ENCODE results near the gene PRPF19. TPM values are rescaled to one million over a fixed set of nuclear protein-coding genes. Genes with fewer than 3 reads are reported as not detected.

Gene PRPF19
- polyA plus RNA-seq, 1 of the 3 experiments (the other 2 are of a cell fraction), result 58.9 TPM

- peaks cover 6 to 19% of the 10 kb centered on the region in 2 experiments for H3K36me3 ChIP-seq (replicated peaks in 1 of 2; ENCODE audit: control insufficient read depth in 1 of 2, insufficient read depth in 2 of 2, low read length in 1 of 2)
- CTCF ChIA-PET, result interaction anchor here (0.6 to 3.9 kb wide), 7 partner anchors 10 to 271 kb away, joined by 3 to 38 read pairs (median 6); no protein-coding TSS in a partner anchor
- POLR2A ChIA-PET, result no interaction called here
- no peaks in the 10 kb centered on the region for H3K9me2 ChIP-seq
- no peak overlapping the region for H3K27ac ChIP-seq (ENCODE audit: low read depth in 2 of 2, low read length in 1 of 2)
- H3K27me3 ChIP-seq (ENCODE audit: insufficient read depth), result no peaks in the 10 kb centered on the region; the same call in 1 of the 2 replicates
- WGBS (ENCODE audit: low lambda C conversion rate), result 92% methylated on average over 2 of the region's 3 CpGs
- H3K9me3 ChIP-seq, result no peaks in the 10 kb centered on the region
- TF ChIP-seq EP300 (IDR thresholded peaks at IDR 0.05; ENCODE audit: borderline replicate concordance in 1 of 2, low read depth in 1 of 2, low read length in 1 of 2), result no peak
- TF ChIP-seq MXI1 (IDR thresholded peaks at IDR 0.05; ENCODE audit: low read depth, low read length), result no peak
- no peaks in the 10 kb centered on the region; the same call in 1 of the 2 replicates for H4K20me1 ChIP-seq (ENCODE audit: insufficient read depth)
- H3K79me2 ChIP-seq (ENCODE audit: insufficient read depth), result peaks cover 44% of the 10 kb centered on the region
- H3K4me1 ChIP-seq (ENCODE audit: control insufficient read depth in 1 of 2, insufficient read depth in 2 of 2, low read depth in 1 of 2, low read length in 1 of 2), result peaks cover 14 to 20% of the 10 kb centered on the region in 2 experiments; a peak in 2 of 4 replicates
- DNase-seq, result no peak
- no peaks in the 10 kb centered on the region for H3F3A ChIP-seq (replicated peaks; ENCODE audit: insufficient read depth)
- H3K9ac ChIP-seq, result no peak overlapping the region
- H3K4me3 ChIP-seq (ENCODE audit: low read depth in 2 of 2, low read length in 1 of 2), result no peak overlapping the region
- no peak overlapping the region for H3K4me2 ChIP-seq
- no peak overlapping the region for H2AFZ ChIP-seq (ENCODE audit: low read depth)
These were observed 10.4 kb upstream of the PRPF19 start for GRCh38 chr11:60916669-60917206.

GRCh38 chr11:60915248-60915914 is 9.0 kb upstream of the PRPF19 start:
- 31% methylated on average over 11 of the region's 17 CpGs for WGBS (ENCODE audit: low lambda C conversion rate)
- Histone ChIP-seq H3K4me3 (ENCODE audit: low read depth in 2 of 2, low read length in 1 of 2) (peak overlapping the region; percentile 80 to 87), H3K9me2 (no peaks in the 10 kb centered on the region), H3F3A (replicated peaks; ENCODE audit: insufficient read depth) (no peaks in the 10 kb centered on the region), H3K36me3 (replicated peaks in 1 of 2; ENCODE audit: control insufficient read depth in 1 of 2, insufficient read depth in 2 of 2, low read length in 1 of 2) (peaks cover 4 to 8% of the 10 kb centered on the region in 2 experiments), H3K9me3 (no peaks in the 10 kb centered on the region), H4K20me1 (ENCODE audit: insufficient read depth) (no peaks in the 10 kb centered on the region; the same call in 1 of the 2 replicates), H3K79me2 (ENCODE audit: insufficient read depth) (peaks cover 44% of the 10 kb centered on the region), H3K27ac (ENCODE audit: low read depth in 2 of 2, low read length in 1 of 2) (peak overlapping the region in 1 of 2 experiments; percentile 93; a peak in 3 of 4 replicates), H3K4me1 (ENCODE audit: control insufficient read depth in 1 of 2, insufficient read depth in 2 of 2, low read depth in 1 of 2, low read length in 1 of 2) (peaks cover 14 to 20% of the 10 kb centered on the region in 2 experiments; a peak in 2 of 4 replicates), H3K4me2 (peak overlapping the region; percentile 98), H3K27me3 (ENCODE audit: insufficient read depth) (no peaks in the 10 kb centered on the region; the same call in 1 of the 2 replicates), H2AFZ (ENCODE audit: low read depth) (peak overlapping the region; percentile 23; the same call in 1 of the 2 replicates), H3K9ac (peak overlapping the region; percentile 76; the same call in 1 of the 2 replicates)
- no peak for TF ChIP-seq FOXM1 (IDR thresholded peaks at IDR 0.05; ENCODE audit: low read depth)
- TF ChIP-seq EP300 (IDR thresholded peaks at IDR 0.05; ENCODE audit: borderline replicate concordance in 1 of 2, low read depth in 1 of 2, low read length in 1 of 2), result no peak
- peak; percentile 47 for TF ChIP-seq RAD21 (IDR thresholded peaks at IDR 0.05; ENCODE audit: low read length)
- 0 out of 2 replicates have a peak, but pooled peaks have one; percentile 8 for TF ChIP-seq MAX (IDR thresholded peaks at IDR 0.05; ENCODE audit: low read depth)
- no peak for TF ChIP-seq CHD2 (IDR thresholded peaks at IDR 0.05; ENCODE audit: low read length, partially characterized antibody)
- no peak for TF ChIP-seq TCF12 (IDR thresholded peaks at IDR 0.05)
- no peak for TF ChIP-seq YY1 (IDR thresholded peaks at IDR 0.05; ENCODE audit: low read depth)
- TF ChIP-seq EZH2phosphoT487 (IDR thresholded peaks at IDR 0.05; ENCODE audit: borderline replicate concordance, low read depth), result no peak
- TF ChIP-seq JUND (IDR thresholded peaks at IDR 0.05), result peak; percentile 19; the same call in 1 of the 2 replicates
- no peak for TF ChIP-seq NRF1 (IDR thresholded peaks at IDR 0.05; ENCODE audit: low read depth, low read length)
- no peak for TF ChIP-seq REST (IDR thresholded peaks at IDR 0.05; ENCODE audit: low read depth, low read length)
- TF ChIP-seq CTCF (IDR thresholded peaks at IDR 0.05), result peak; percentile 48
- TF ChIP-seq RFX5 (IDR thresholded peaks at IDR 0.05; ENCODE audit: low read length), result no peak
- TF ChIP-seq FOSL2 (IDR thresholded peaks at IDR 0.05; ENCODE audit: borderline replicate concordance, low read depth), result peak; percentile 61; the same call in 1 of the 2 replicates
- TF ChIP-seq IRF3 (IDR thresholded peaks at IDR 0.05; ENCODE audit: low read depth, low read length), result no peak
- TF ChIP-seq SMC3 (IDR thresholded peaks at IDR 0.05; ENCODE audit: low read depth, low read length), result no peak
- POLR2A ChIA-PET, result interaction anchor here (2.1 kb wide), 1 partner anchor 10 kb away, joined by 8 read pairs; the partner anchor contains the start of gene PRPF19
- CTCF ChIA-PET, result interaction anchor here (0.7 to 3.9 kb wide), 12 partner anchors 8 to 271 kb away, joined by 3 to 38 read pairs (median 6); partner anchors contain the start of gene TMEM132A
- peak; percentile 65 for DNase-seq
